GM12873 (cell line): ENCODE measurements around the gene FPR2.

Experiments
- TF ChIP-seq, protein P1 (sequence below): IDR thresholded peaks from 2 replicates; pipeline ENCODE4 v1.5.1; 2012; ENCODE audit warnings: low read depth, mild to moderate bottlenecking, moderate library complexity, low read length, control low read depth; ENCODE audit not compliant: insufficient read depth; ENCODE audit errors: missing control alignments

The FPR2 gene

DNA sequence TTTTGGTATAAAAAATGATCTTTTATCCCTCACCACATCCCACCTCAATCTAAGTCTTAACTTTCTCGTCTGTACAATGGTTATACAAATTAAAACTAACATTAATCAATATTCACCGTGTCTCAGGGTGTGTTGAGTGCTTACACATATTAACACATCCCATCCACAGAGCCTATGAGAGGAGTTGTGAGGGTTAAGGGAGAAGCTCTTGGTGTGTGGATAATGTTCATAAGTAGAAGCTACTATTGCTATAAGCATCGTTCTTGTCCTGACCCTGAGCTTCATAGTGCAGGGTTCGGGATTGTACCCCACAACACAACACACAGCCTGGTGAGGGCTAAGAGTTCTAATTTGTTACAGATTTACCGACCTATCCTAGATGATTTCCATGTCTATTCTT, 36.5 kb downstream of the FPR2 start:
- TF ChIP-seq, protein P1, sequence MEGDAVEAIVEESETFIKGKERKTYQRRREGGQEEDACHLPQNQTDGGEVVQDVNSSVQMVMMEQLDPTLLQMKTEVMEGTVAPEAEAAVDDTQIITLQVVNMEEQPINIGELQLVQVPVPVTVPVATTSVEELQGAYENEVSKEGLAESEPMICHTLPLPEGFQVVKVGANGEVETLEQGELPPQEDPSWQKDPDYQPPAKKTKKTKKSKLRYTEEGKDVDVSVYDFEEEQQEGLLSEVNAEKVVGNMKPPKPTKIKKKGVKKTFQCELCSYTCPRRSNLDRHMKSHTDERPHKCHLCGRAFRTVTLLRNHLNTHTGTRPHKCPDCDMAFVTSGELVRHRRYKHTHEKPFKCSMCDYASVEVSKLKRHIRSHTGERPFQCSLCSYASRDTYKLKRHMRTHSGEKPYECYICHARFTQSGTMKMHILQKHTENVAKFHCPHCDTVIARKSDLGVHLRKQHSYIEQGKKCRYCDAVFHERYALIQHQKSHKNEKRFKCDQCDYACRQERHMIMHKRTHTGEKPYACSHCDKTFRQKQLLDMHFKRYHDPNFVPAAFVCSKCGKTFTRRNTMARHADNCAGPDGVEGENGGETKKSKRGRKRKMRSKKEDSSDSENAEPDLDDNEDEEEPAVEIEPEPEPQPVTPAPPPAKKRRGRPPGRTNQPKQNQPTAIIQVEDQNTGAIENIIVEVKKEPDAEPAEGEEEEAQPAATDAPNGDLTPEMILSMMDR, result no peak

DNA sequence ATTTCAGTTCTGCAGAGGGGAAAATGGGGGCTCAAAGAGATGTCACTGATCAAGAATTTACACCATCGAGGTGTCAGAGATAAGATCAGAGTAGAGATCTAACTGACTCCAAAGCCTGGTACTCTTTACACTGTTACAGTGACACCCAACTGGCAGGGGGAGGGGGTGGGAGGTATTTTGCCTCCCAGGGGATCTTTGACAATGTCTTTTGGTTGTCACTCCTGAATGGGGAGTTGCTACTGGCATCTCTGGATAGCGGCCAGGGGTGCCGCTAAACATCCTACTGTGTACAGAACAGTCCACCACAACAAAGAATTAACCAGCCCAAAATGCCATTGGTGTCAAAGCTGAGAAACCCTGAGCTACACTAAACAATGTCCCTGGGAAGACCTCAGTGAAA, 37.1 kb downstream of the FPR2 start:
- TF ChIP-seq, protein P1, result no peak

DNA sequence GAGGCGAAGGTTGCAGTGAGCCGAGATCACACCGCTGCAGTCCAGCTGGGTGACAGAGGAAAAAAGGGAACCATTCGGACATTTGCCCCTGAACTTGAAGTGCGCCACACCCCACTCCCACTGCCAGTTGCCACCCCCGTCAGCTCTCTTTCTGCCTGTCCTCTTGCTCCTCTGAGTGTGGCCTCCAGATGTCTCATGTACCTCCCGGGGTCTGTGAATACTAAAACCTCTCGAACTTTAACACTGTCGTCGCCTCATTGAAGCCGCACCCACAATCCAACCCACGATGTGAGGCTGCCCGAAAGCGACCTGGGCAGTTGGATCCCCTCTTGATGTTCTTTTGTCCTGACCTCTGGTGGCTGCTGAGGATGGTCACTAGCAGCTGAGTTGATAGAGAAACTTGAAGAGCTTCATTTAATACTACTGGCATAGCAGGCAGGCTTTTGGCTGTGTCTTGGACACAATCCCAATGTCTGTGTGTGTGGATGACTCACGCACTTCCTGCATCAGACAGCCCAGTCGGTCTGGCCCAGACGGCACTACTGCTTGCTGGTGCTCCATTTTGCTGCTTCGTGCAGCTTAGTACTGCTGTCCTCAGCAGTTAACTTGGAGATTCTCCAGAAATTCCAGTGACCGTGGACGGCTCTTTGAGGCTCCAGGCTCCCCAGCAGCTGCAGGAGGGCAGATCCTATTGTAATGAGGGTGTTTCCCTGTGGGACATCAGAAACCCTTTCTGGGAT, 38.2 kb downstream of the FPR2 start:
- TF ChIP-seq, protein P1, result no peak

DNA sequence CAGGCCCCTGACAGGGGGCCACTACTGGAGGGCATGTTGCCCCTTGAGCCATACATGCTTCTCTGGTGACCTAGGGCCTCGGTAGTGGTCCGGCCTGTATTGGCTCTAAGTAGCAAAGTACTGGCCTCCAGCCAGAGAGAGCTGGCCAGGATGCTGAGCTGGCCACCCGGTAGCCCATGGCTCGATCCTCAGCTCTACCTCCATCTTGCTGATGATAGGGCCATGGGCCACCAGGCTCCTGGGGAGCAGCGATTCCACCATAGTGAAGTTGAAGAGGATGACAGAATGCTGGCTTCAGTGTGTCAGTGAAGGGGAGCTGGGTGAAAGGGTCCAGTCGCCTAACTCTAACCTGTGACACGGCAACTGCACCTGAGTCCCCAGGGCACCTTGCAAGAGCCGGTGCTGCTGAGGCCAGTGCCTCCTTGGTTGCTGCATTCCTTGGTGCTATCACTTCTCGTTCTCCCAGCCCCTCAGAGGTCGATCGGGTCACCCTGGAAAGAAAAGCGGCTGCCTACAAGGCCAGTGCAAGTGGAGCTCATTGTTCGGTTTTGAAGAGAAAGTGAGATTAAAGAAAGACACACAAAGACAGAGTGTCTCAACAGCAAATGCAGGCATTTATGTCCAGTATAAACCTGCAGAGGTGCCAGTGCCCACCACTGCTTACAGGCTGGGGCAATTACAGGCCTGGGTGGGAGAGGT, 38.9 kb downstream of the FPR2 start:
- TF ChIP-seq, protein P1, result no peak

DNA sequence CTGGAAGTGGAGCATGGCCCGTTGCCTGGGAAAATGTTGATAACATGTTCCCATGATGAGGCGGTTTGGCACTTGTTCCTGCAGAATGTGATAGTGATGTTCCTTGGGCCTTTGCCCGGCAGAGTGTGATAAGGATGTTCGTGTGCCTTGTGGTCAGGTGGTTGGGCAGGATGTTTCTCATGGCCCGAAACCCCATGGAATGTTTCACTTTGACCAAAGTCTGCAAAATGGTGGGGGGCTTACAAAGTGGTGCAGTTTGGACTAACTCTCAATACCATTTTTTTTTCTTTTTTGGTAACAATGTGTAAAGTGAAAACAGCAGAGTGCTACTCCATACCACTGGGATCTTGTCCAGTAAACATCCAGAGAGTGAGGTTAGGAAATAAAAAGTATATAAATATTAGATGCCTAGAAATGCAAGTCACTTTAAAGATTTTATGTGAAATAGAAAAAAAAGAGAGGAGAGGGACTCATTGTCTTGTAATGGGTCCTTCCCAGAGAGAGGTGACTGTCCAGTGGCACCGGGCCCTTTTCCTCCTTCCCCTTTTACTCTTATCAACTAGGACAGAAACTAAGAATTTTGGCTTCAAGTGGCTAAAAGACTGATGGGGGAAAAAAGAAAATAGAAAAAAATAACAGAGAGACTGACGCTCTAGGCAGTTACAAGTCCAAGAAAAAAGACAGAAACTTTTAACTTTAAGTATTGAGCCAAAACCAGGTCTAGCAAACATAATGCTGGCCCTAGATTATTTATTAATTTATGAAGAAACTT, 39.7 kb downstream of the FPR2 start:
- TF ChIP-seq, protein P1, result no peak

DNA sequence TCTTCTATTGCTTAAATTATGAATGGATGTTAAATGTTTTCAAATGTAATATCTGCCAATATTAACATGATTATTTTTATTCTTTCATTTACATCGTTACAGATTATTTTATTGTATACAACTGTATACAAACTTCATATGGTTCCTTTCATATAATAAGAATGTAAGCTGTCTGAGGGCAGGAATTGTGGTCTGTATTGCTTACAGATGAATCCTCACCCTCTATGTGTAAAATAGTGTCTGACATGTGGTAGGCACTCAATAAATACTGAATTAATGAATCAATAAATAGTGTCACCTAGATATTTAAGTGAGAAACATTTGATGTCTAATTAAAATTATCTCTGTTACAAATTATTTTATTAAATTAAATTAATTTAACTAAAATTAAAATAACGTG, 41.8 kb downstream of the FPR2 start:
- TF ChIP-seq, protein P1, result no peak

DNA sequence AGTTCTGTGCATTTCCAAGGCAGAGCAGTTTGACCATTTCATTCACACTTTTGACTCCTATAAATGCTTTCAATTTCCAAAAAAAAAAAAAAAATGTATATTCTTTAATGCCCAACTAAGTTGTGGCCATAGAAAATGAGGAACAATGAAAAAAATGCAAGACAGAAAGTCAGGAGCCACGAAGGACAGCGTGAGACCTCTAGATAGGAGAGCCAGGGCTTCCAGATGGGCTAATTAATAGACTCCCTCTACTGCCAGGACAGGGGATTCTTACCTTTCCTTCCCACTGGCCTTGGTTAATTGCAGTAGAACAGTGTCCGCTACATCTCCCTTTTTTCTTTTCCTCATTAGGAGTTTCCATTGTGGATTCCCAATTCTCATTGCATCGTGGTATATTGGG, 42.5 kb downstream of the FPR2 start:
- TF ChIP-seq, protein P1, result no peak
